Measurements from ENCODE around the gene TSPAN10. TPM values are rescaled to one million over a fixed set of nuclear protein-coding genes. Genes with fewer than 3 reads are reported as not detected.

TSPAN10 gene
- total and polyA plus RNA-seq, 2 of the 4 experiments (the other 2 are of a cell fraction), result 1.4 to 4.5 TPM

GRCh38 chr17:81666092-81666341, 29.0 kb downstream of the TSPAN10 start:
- peak overlapping the region; percentile 66 for H4K5ac ChIP-seq (ENCODE audit: low read depth, low read length)
- H2BK5ac ChIP-seq (ENCODE audit: low read depth, low read length, poor library complexity, severe bottlenecking), result peak overlapping the region; percentile 43
- DNase-seq (peak; percentile 9), ATAC-seq (ENCODE audit: low read depth) (no peak; the same call in 1 of the 2 replicates)
- CTCF ChIA-PET, result no interaction called here
- H3K27me3 ChIP-seq (ENCODE audit: control insufficient read depth, insufficient read depth, low read length), result no peaks in the 10 kb centered on the region
- H3K4me1 ChIP-seq (ENCODE audit: control insufficient read depth, insufficient read depth, low read length), result peaks cover 10% of the 10 kb centered on the region
- H3K18ac ChIP-seq (ENCODE audit: low read depth, low read length), result no peak overlapping the region; the same call in 1 of the 2 replicates
- H3K9me3 ChIP-seq (ENCODE audit: control insufficient read depth, insufficient read depth, low read length), result no peaks in the 10 kb centered on the region
- peak overlapping the region; percentile 87 for H3K23ac ChIP-seq (ENCODE audit: low read depth, low read length)
- peak overlapping the region; percentile 98 for H2AK9ac ChIP-seq (replicated peaks; ENCODE audit: low read depth, low read length, poor library complexity)
- dilution Hi-C loops (cut with HindIII; ENCODE audit: low sequenced_read_pairs, unreplicated experiment), result no loop called here
- in situ Hi-C loops (cut with MboI; ENCODE audit: low sequenced_read_pairs), result no loop called here
- H2BK20ac ChIP-seq (ENCODE audit: low read depth, low read length), result no peak overlapping the region
- peak overlapping the region; percentile 84 for H3K9ac ChIP-seq (ENCODE audit: low read depth, low read length)
- peak overlapping the region; percentile 98 for H2AK5ac ChIP-seq (ENCODE audit: low read depth, low read length)
- peaks cover 4% of the 10 kb centered on the region; the same call in 1 of the 2 replicates for H4K20me1 ChIP-seq (ENCODE audit: insufficient read depth, low read length)
- H3K56ac ChIP-seq (ENCODE audit: extremely low read depth, insufficient read depth, low read length), result peak overlapping the region; percentile 61
- no peak overlapping the region; the same call in 1 of the 2 replicates for H2BK120ac ChIP-seq (ENCODE audit: low read depth, low read length)
- no peak overlapping the region for H2BK15ac ChIP-seq (ENCODE audit: low read depth, low read length)
- TF ChIP-seq MAZ (IDR thresholded peaks at IDR 0.05; ENCODE audit: borderline replicate concordance, low read depth, low read length) (no peak), USF2 (IDR thresholded peaks at IDR 0.05; ENCODE audit: low read depth, low read length) (no peak), POLR2A (IDR thresholded peaks at IDR 0.05; ENCODE audit: low read depth, low read length) (no peak), RCOR1 (IDR thresholded peaks at IDR 0.05; ENCODE audit: insufficient replicate concordance, low read length) (no peak), MAFK (IDR thresholded peaks at IDR 0.05; ENCODE audit: low read depth, low read length) (no peak), RAD21 (IDR thresholded peaks at IDR 0.05; ENCODE audit: low read length) (no peak), NFE2L2 (IDR thresholded peaks at IDR 0.05; ENCODE audit: low read depth, low read length) (no peak), MXI1 (IDR thresholded peaks at IDR 0.05; ENCODE audit: borderline replicate concordance, low read depth, low read length) (no peak; the same call in 1 of the 2 replicates), CTCF (conservative IDR thresholded peaks at IDR 0.05; ENCODE audit: low read depth, low read length) (no peak), ELK1 (IDR thresholded peaks at IDR 0.05; ENCODE audit: borderline replicate concordance, low read depth, low read length) (no peak), CEBPB (IDR thresholded peaks at IDR 0.05; ENCODE audit: low read depth, low read length) (no peak), RFX5 (IDR thresholded peaks at IDR 0.05; ENCODE audit: low read depth, low read length) (no peak), SMC3 (IDR thresholded peaks at IDR 0.05; ENCODE audit: low read depth, low read length) (no peak), FOS (IDR thresholded peaks at IDR 0.05; ENCODE audit: low read depth, low read length) (no peak), CHD1 (IDR thresholded peaks at IDR 0.05; ENCODE audit: low read depth, low read length) (no peak), BHLHE40 (IDR thresholded peaks at IDR 0.05; ENCODE audit: low read depth, low read length) (no peak)
- no TSS peak for BruUV-seq (replicated peaks)
- WGBS, 2 experiments (ENCODE audit: extremely low coverage in 2 of 2, insufficient read length in 1 of 2), result 0% methylated on average over 5 of the region's 16 CpGs; no CpG with 5 or more reads in 1 of the 2 experiments
- peaks cover 29 to 49% of the 10 kb centered on the region in 2 experiments for H3K79me1 ChIP-seq (ENCODE audit: low read depth in 1 of 2, low read length in 2 of 2)
- H2AFZ ChIP-seq (replicated peaks; ENCODE audit: low read length, poor library complexity), result peak overlapping the region; percentile 96
- H3K4ac ChIP-seq (ENCODE audit: low read depth, low read length), result peak overlapping the region; percentile 91
- peak overlapping the region; percentile 79 for H3K27ac ChIP-seq (ENCODE audit: insufficient read depth, low read length)
- H3K4me2 ChIP-seq (ENCODE audit: low read depth, low read length), result peak overlapping the region; percentile 90
- H3K4me3 ChIP-seq (ENCODE audit: insufficient read depth, low read depth, low read length), result peak overlapping the region; percentile 75
- POLR2A ChIA-PET (ENCODE audit: unreplicated experiment), result no interaction called here
- peaks cover 17% of the 10 kb centered on the region for H3K9me1 ChIP-seq (ENCODE audit: insufficient read depth, low read length)
- H4K8ac ChIP-seq (ENCODE audit: low read depth in 2 of 2, low read length in 2 of 2), result peak overlapping the region; percentile 96 to 100
- intact Hi-C loops (cut with micrococcal nuclease), result loop anchor here (1.0 kb wide), 1 partner anchor 29 kb away; the partner anchor contains the start of genes NPLOC4 and TSPAN10
- peaks cover 25% of the 10 kb centered on the region for H3K36me3 ChIP-seq (ENCODE audit: control insufficient read depth, insufficient read depth, low read length)
- peak overlapping the region; percentile 91 for H3K14ac ChIP-seq (replicated peaks; ENCODE audit: low read depth, low read length)
- H4K91ac ChIP-seq (ENCODE audit: insufficient read depth, low read depth, low read length), result peak overlapping the region; percentile 89
